HCT116 (cell line): ENCODE results near the gene ESRRA. TPM values are rescaled to one million over a fixed set of nuclear protein-coding genes. Genes with fewer than 3 reads are reported as not detected.

ENCODE experiments used
- ATAC-seq: fragments of 200-7000 bp; cut with Tn5 transposase; 2 replicates; pipeline ENCODE4 v1.9.1; 2020; ENCODE audit warnings: mild to moderate bottlenecking, moderate library complexity
- BruUV-seq: library from RNA; stranded (reverse); fragments of 400-500 nt; replicated peaks from 2 replicates; lab custom pipeline; 2021; lab: Mats Ljungman, UMichigan
- CTCF ChIA-PET: fragments of 300-600 bp; sonication (Branson Sonifier 250); formaldehyde crosslinking; loops from one replicate; lab custom pipeline; 2021; ENCODE audit warnings: antibody characterized with exemption; lab: Charles Lee
- POLR2A ChIA-PET: fragments of 300-600, 350-600 bp; sonication (Branson Sonifier 250); formaldehyde crosslinking; loops from one replicate; lab custom pipeline; 2021; ENCODE audit warnings: antibody characterized with exemption; lab: Charles Lee
- RAD21 ChIA-PET, 2 experiments: fragments of 300-600 bp; sonication (Branson Sonifier 250); formaldehyde crosslinking; loops; one replicate each; lab custom pipeline; 2023; ENCODE audit warnings: low total read pairs in 2 of 2; ENCODE audit not compliant: uncharacterized antibody in 2 of 2, unreplicated experiment in 2 of 2, low non-redundant PET in 1 of 2; lab: Charles Lee
- DNase-seq: peaks from one replicate; pipeline ENCODE4 v3.0.0-alpha.2; 2010; ENCODE audit warnings: low read depth, low spot score
- H2AFZ ChIP-seq: fragments of 200-600 bp; shearing (Covaris generic), sonication (generic); 2 replicates; pipeline ENCODE4 v1.6.1; 2017; ENCODE audit warnings: low read depth, mixed run types, mixed read lengths, antibody characterized with exemption, low read length; ENCODE audit not compliant: poor library complexity, severe bottlenecking
- H3K27ac ChIP-seq: 2 replicates; pipeline ENCODE4 v1.5.1; 2012; ENCODE audit warnings: low read depth, low read length
- H3K27me3 ChIP-seq: fragments of 200-600 bp; sonication (generic); 2 replicates; pipeline ENCODE4 v1.6.1; 2016; ENCODE audit warnings: mixed run types, low read length, mixed read lengths; ENCODE audit not compliant: insufficient read depth
- H3K36me3 ChIP-seq, 2 experiments: fragments of 200-500 bp in 1 of 2; fragments of 200-600 bp in 1 of 2; sonication (Bioruptor generic) in 1 of 2; sonication (generic) in 1 of 2; 2 replicates each; pipeline versions ENCODE4 v1.5.1 to v1.6.1; 2014 to 2016; ENCODE audit warnings: low read length in 2 of 2, inconsistent platforms in 1 of 2, mixed read lengths in 1 of 2, mixed run types in 1 of 2; ENCODE audit not compliant: insufficient read depth in 2 of 2, control insufficient read depth in 1 of 2
- H3K4me1 ChIP-seq, 2 experiments: fragments of 200-600 bp in 1 of 2; sonication (generic) in 1 of 2; 2 replicates each; pipeline versions ENCODE4 v1.5.1 to v1.6.1; 2012 to 2017; ENCODE audit warnings: low read length in 2 of 2, inconsistent platforms in 1 of 2, mild to moderate bottlenecking in 1 of 2, mixed read lengths in 1 of 2, mixed run types in 1 of 2, moderate library complexity in 1 of 2; ENCODE audit not compliant: insufficient read depth in 2 of 2, control insufficient read depth in 1 of 2
- H3K4me2 ChIP-seq: fragments of 200-600 bp; sonication (generic); 2 replicates; pipeline ENCODE4 v1.6.1; 2017; ENCODE audit warnings: mixed run types, low read length, mixed read lengths
- H3K4me3 ChIP-seq, 2 experiments: fragments of 200-600 bp in 1 of 2; sonication (generic) in 1 of 2; replicated peaks in 1 of 2; 2 replicates each; pipeline ENCODE4 v1.5.1; 2011 to 2016; ENCODE audit warnings: low read length in 2 of 2, control low read depth in 1 of 2, low read depth in 1 of 2, mild to moderate bottlenecking in 1 of 2, mixed read lengths in 1 of 2, mixed run types in 1 of 2
- H3K79me2 ChIP-seq: fragments of 200-600 bp; sonication (generic); 2 replicates; pipeline ENCODE4 v1.6.1; 2017; ENCODE audit warnings: mild to moderate bottlenecking, mixed run types, low read length, moderate library complexity, mixed read lengths; ENCODE audit not compliant: insufficient read depth
- H3K9ac ChIP-seq: fragments of 200-600 bp; sonication (generic); 2 replicates; pipeline ENCODE4 v1.6.1; 2016; ENCODE audit warnings: low read length, mixed read lengths
- H3K9me2 ChIP-seq: fragments of 200-600 bp; sonication (generic), shearing (Covaris generic); 2 replicates; pipeline ENCODE4 v1.6.1; 2017; ENCODE audit warnings: mixed run types, mild to moderate bottlenecking, moderate library complexity; ENCODE audit not compliant: insufficient read depth
- H3K9me3 ChIP-seq, 2 experiments: fragments of 200-500 bp in 1 of 2; fragments of 200-600 bp in 1 of 2; sonication (Bioruptor generic) in 1 of 2; sonication (generic) in 1 of 2; 2 replicates each; pipeline ENCODE4 v1.6.1; 2014 to 2017; ENCODE audit warnings: low read length in 2 of 2, mixed read lengths in 2 of 2, inconsistent platforms in 1 of 2, low read depth in 1 of 2, mild to moderate bottlenecking in 1 of 2, mixed run types in 1 of 2, moderate library complexity in 1 of 2; ENCODE audit not compliant: control insufficient read depth in 1 of 2, insufficient read depth in 1 of 2
- H4K20me1 ChIP-seq: fragments of 200-600 bp; sonication (generic), shearing (Covaris generic); 2 replicates; pipeline ENCODE4 v1.6.1; 2017; ENCODE audit warnings: mixed run types, mild to moderate bottlenecking, moderate library complexity; ENCODE audit not compliant: insufficient read depth
- CBX3 ChIP-seq: IDR thresholded peaks from 2 replicates; pipeline ENCODE4 v1.6.1; 2012; ENCODE audit warnings: low read depth
- CEBPB ChIP-seq: IDR thresholded peaks from 2 replicates; pipeline ENCODE4 v1.6.1; 2012; ENCODE audit warnings: low read depth
- CTCF ChIP-seq, 3 experiments: fragments of 200-600 bp in 1 of 3; sonication (generic) in 1 of 3; IDR thresholded peaks in 2 of 3; conservative IDR thresholded peaks in 1 of 3; 2 replicates each; pipeline ENCODE4 v1.5.1; 2012 to 2017; ENCODE audit warnings: low read depth in 2 of 3, low read length in 2 of 3, antibody characterized with exemption in 1 of 3, borderline replicate concordance in 1 of 3, control low read depth in 1 of 3, mild to moderate bottlenecking in 1 of 3, mixed read lengths in 1 of 3, mixed run types in 1 of 3, moderate library complexity in 1 of 3; ENCODE audit not compliant: insufficient read depth in 1 of 3
- EGR1 ChIP-seq: IDR thresholded peaks from 2 replicates; pipeline ENCODE4 v1.6.1; 2012; ENCODE audit warnings: low read depth
- EZH2 ChIP-seq: fragments of 200-600 bp; sonication (generic); IDR thresholded peaks from 2 replicates; pipeline ENCODE4 v1.6.1; 2017; ENCODE audit warnings: antibody characterized with exemption, mixed run types
- EZH2phosphoT487 ChIP-seq: fragments of 200-600 bp; IDR thresholded peaks from 2 replicates; pipeline ENCODE4 v1.6.1; 2018; ENCODE audit warnings: antibody characterized with exemption, borderline replicate concordance
- FOSL1 ChIP-seq: IDR thresholded peaks from 2 replicates; pipeline ENCODE4 v1.6.1; 2012; ENCODE audit warnings: low read depth
- MAX ChIP-seq: IDR thresholded peaks from 2 replicates; pipeline ENCODE4 v1.6.1; 2012
- POLR2A ChIP-seq: IDR thresholded peaks from 2 replicates; pipeline ENCODE4 v1.7.0; 2011; ENCODE audit warnings: borderline replicate concordance; ENCODE audit not compliant: insufficient read depth, insufficient read length; ENCODE audit errors: extremely low read depth
- POLR2AphosphoS5 ChIP-seq: IDR thresholded peaks from 2 replicates; pipeline ENCODE4 v1.6.1; 2011; ENCODE audit warnings: mild to moderate bottlenecking, low read depth, low read length, moderate library complexity
- RAD21 ChIP-seq: IDR thresholded peaks from 2 replicates; pipeline ENCODE4 v1.6.1; 2012; ENCODE audit warnings: low read depth, mild to moderate bottlenecking
- SIN3A ChIP-seq: IDR thresholded peaks from 2 replicates; pipeline ENCODE4 v1.6.1; 2012; ENCODE audit warnings: low read depth
- SP1 ChIP-seq: IDR thresholded peaks from 2 replicates; pipeline ENCODE4 v1.6.1; 2012; ENCODE audit warnings: low read depth
- TCF7L2 ChIP-seq: IDR thresholded peaks from 2 replicates; pipeline ENCODE4 v1.7.0; 2011; ENCODE audit warnings: borderline replicate concordance, inconsistent platforms; ENCODE audit not compliant: insufficient read depth, insufficient read length; ENCODE audit errors: extremely low read depth
- YY1 ChIP-seq: IDR thresholded peaks from 2 replicates; pipeline ENCODE4 v1.6.1; 2011; ENCODE audit warnings: low read length, low read depth, moderate library complexity, mild to moderate bottlenecking; ENCODE audit not compliant: insufficient replicate concordance; ENCODE audit errors: extremely low read depth
- ZFX ChIP-seq: fragments of 450-650 bp; IDR thresholded peaks from 2 replicates; pipeline ENCODE4 v1.6.1; 2017
- intact Hi-C: fragments of 100-400 bp; cut with micrococcal nuclease; formaldehyde crosslinking; loops from 2 replicates; pipeline ENCODE4 v1.10.0; 2022
- total RNA-seq: library from RNA; stranded (reverse); gene quantifications from one replicate; pipeline ENCODE4 v1.2.1, GENCODE V29; 2021; ENCODE audit not compliant: unreplicated experiment
- TF ChIP-seq, protein P1 (sequence below): IDR thresholded peaks from 2 replicates; pipeline ENCODE4 v1.6.1; 2012; ENCODE audit warnings: low read depth
- TF ChIP-seq, protein P2 (sequence below): IDR thresholded peaks from 2 replicates; pipeline ENCODE4 v1.6.1; 2011; ENCODE audit warnings: mild to moderate bottlenecking, low read length, moderate library complexity; ENCODE audit not compliant: insufficient replicate concordance; ENCODE audit errors: extremely low read depth

ESRRA gene
- total RNA-seq, 1 experiment from 2014 or later = 62.7 TPM

DNA sequence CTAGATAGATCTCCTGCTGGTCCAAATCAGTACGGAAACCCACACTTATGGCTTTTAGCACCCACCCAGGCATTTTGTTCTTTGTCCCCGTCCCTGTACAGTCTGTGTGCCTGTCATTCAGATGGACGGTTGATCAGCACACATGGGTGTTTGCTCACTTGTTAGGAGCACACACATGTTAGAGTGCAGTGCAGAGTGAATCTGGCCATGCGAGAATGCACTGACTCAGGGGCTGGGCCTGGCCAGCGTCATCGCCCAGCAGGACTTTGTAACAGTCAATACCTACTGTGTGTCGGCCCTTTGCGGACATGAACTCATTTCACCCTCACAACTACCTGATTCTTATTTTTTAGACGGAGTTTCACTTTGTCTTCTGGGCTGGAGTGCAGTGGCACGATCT lies 57.0 kb downstream of the ESRRA start:
- ChIA-PET RAD21 (no interaction called here), CTCF (no interaction called here), POLR2A (interaction anchor here (1.0 kb wide), 1 partner anchor 10 kb away, joined by 4 read pairs; no protein-coding TSS in a partner anchor)
- no peaks in the 10 kb centered on the region for H3K9me2 ChIP-seq
- H3K79me2 ChIP-seq = peaks cover 35% of the 10 kb centered on the region; the same call in 1 of the 2 replicates
- no peak overlapping the region for H3K27ac ChIP-seq
- peaks cover 15 to 55% of the 10 kb centered on the region in 2 experiments for H3K36me3 ChIP-seq
- no peak overlapping the region for H3K9ac ChIP-seq
- TF ChIP-seq FOSL1 (no peak), SP1 (no peak), POLR2AphosphoS5 (no peak), YY1 (no peak), TCF7L2 (no peak), POLR2A (no peak), EZH2 (no peak), ZFX (no peak), EGR1 (no peak), EZH2phosphoT487 (no peak), SIN3A (no peak), CTCF (IDR thresholded peaks at IDR 0.05 in 2 of 3, conservative IDR thresholded peaks at IDR 0.05 in 1 of 3; ENCODE audit: borderline replicate concordance in 1 of 3, insufficient read depth in 1 of 3, low read depth in 2 of 3, low read length in 2 of 3) (no peak), CEBPB (no peak), RAD21 (no peak), MAX (no peak), CBX3 (no peak)
- TF ChIP-seq, protein P1, sequence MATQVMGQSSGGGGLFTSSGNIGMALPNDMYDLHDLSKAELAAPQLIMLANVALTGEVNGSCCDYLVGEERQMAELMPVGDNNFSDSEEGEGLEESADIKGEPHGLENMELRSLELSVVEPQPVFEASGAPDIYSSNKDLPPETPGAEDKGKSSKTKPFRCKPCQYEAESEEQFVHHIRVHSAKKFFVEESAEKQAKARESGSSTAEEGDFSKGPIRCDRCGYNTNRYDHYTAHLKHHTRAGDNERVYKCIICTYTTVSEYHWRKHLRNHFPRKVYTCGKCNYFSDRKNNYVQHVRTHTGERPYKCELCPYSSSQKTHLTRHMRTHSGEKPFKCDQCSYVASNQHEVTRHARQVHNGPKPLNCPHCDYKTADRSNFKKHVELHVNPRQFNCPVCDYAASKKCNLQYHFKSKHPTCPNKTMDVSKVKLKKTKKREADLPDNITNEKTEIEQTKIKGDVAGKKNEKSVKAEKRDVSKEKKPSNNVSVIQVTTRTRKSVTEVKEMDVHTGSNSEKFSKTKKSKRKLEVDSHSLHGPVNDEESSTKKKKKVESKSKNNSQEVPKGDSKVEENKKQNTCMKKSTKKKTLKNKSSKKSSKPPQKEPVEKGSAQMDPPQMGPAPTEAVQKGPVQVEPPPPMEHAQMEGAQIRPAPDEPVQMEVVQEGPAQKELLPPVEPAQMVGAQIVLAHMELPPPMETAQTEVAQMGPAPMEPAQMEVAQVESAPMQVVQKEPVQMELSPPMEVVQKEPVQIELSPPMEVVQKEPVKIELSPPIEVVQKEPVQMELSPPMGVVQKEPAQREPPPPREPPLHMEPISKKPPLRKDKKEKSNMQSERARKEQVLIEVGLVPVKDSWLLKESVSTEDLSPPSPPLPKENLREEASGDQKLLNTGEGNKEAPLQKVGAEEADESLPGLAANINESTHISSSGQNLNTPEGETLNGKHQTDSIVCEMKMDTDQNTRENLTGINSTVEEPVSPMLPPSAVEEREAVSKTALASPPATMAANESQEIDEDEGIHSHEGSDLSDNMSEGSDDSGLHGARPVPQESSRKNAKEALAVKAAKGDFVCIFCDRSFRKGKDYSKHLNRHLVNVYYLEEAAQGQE = no peak
- TF ChIP-seq, protein P2, sequence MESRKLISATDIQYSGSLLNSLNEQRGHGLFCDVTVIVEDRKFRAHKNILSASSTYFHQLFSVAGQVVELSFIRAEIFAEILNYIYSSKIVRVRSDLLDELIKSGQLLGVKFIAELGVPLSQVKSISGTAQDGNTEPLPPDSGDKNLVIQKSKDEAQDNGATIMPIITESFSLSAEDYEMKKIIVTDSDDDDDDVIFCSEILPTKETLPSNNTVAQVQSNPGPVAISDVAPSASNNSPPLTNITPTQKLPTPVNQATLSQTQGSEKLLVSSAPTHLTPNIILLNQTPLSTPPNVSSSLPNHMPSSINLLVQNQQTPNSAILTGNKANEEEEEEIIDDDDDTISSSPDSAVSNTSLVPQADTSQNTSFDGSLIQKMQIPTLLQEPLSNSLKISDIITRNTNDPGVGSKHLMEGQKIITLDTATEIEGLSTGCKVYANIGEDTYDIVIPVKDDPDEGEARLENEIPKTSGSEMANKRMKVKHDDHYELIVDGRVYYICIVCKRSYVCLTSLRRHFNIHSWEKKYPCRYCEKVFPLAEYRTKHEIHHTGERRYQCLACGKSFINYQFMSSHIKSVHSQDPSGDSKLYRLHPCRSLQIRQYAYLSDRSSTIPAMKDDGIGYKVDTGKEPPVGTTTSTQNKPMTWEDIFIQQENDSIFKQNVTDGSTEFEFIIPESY = no peak
- no peaks in the 10 kb centered on the region for H3K27me3 ChIP-seq
- H4K20me1 ChIP-seq = no peaks in the 10 kb centered on the region
- H3K9me3 ChIP-seq = no peaks in the 10 kb centered on the region
- no peak overlapping the region for H3K4me2 ChIP-seq
- intact Hi-C loops = no loop called here
- H2AFZ ChIP-seq = no peak overlapping the region
- DNase-seq (no peak), ATAC-seq (no peak)
- peaks cover 18 to 34% of the 10 kb centered on the region in 2 experiments for H3K4me1 ChIP-seq
- no TSS peak for BruUV-seq
- H3K4me3 ChIP-seq = no peak overlapping the region
